CD4-positive, alpha-beta T cell treated with Interleukin-15 for 4 hours (primary cell): ENCODE data around the gene ETV7.
A peak's percentile ranks its signal among the peaks of the same experiment; 100 is the strongest.
"Not testable (repeated sequence)": the region's sequence is repeated elsewhere in the genome, so short reads cannot be mapped to it uniquely, and the experiment has no call there.

Experiments used
- DNase-seq: peaks from one replicate; pipeline ENCODE4 v3.0.0-alpha.2; 2020; ENCODE audit warnings: low spot score

The ETV7 gene

DNA sequence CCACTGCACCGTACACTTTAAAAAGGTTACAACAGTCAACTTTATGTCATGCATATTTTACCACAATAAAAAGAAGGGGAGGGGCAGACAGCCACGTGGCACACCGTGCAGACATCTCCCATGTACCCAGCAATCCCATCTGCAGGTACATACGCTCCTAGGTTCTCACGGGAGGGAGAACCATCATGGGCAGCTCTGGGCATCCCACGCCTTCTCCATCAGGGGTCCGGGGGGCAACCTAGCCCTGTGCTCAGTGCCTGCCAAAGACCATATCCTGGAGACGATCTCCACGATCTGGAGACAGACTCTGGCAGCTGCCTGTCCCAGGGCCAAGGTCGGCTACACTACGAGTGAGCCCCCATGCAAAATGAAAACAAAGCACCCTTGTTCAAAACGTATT lies 48.3 kb downstream of the ETV7 start:
- DNase-seq, result no peak

DNA sequence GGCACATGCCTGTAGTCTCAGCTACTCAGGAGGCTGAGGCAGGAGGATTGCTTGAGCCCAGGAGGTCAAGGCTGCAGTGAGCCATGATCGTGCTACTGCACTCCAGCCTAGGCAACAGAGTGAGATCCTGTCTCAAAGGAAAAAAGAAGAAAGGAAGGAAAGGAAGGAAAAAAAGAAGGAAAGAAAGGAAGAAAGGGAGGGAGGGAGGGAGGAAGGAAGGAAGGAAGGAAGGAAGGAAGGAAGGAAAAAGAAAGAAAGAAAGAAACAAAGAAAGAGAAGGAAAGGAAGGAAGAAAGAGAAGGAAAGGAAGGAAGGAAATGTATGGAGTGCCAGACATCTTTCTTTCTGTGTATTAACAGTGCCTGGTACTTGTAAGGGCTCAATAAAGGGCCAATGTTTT lies 49.2 kb downstream of the ETV7 start:
- DNase-seq, result not testable (repeated sequence)

GRCh38 chr6:36337814-36338213 lies 49.7 kb downstream of the ETV7 start:
- DNase-seq, result no peak

DNA sequence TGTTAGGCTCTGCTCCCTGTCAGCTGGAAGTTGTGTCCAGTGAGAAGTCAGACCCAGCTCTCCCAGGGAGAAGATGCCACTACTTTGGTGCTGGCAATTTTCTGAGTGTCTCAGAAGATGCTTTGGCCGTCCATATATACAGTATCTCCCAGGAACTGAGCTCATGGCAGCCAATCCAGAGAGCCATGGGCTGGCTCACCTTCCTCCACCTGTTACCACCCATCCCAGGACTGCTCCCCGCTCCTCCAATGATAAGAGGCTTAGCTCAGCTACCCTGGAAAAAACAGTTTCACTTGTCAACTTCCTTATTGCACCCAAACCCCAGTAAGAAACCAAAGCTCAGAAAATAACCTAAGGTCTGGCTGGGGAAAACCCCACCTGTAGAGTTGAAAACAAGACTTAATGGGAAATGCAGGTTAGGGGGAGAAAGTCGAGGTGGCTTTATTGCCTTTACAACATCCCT lies 50.7 kb downstream of the ETV7 start, which contains the start of gene BNIP5:
TSS of gene BNIP5 (minus strand) at position 110 of the 463 bp plus-strand sequence. CDS start 6,198 bp downstream, outside the sequence.
- DNase-seq, result peak; percentile 8

DNA sequence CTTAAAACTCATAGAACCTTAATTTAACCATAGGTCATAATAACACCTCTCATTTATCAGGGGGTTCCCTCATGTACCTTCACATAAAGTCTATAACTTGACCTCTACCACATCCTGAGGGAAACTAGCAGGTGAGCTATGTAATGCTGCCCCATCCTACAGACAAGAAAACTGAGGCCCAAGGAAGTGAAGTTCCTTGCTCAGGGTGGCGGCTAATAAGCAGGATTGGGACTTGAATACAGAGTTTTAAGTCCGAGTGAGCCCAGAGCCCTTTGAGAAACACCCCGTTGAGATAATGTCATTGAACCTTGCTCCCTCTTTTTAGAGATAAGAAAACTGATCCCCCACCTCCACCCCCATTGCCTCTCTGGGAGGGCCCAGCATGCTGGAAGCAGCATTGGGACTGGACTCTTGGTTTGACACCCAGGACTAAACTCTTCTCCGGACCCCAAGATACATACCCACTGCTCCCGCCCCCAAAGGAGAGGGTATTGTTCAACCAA lies 51.2 kb downstream of the ETV7 start:
- no peak for DNase-seq

DNA sequence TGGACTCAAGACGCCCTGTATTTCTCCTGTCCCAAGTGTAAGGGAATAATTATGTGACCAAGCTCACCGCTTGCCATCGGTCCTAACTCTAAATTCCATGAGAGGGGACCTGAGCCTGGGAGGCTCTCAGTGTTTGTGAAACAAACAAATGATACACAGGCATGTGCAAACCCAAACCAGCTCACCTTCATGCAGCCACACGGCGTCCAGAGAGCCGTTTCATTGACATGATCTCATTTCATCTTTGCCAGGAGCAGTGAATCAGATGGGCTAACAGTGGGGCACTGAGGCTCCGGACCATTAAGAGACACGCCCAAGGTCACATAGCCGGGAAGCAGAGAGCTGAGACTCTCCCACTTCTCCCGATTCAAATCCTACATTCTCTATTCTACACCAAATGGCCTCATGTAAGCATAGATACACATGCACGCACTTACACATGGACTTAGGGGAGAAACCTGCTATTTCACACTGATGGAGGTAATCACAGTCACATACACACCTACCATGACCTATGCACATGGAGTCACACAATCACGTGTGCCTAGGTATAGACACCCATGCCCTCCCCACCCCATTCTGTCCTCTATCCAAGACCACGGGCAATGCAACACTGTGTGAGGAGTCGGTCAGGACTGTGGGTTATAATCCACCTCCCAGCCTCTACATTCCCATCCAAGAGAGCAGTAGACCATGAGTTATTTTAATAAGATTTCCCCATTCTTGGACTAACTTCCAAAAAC lies 51.8 kb downstream of the ETV7 start:
- DNase-seq, result no peak

GRCh38 chr6:36334832-36335459 lies 52.5 kb downstream of the ETV7 start:
- DNase-seq, result no peak

DNA sequence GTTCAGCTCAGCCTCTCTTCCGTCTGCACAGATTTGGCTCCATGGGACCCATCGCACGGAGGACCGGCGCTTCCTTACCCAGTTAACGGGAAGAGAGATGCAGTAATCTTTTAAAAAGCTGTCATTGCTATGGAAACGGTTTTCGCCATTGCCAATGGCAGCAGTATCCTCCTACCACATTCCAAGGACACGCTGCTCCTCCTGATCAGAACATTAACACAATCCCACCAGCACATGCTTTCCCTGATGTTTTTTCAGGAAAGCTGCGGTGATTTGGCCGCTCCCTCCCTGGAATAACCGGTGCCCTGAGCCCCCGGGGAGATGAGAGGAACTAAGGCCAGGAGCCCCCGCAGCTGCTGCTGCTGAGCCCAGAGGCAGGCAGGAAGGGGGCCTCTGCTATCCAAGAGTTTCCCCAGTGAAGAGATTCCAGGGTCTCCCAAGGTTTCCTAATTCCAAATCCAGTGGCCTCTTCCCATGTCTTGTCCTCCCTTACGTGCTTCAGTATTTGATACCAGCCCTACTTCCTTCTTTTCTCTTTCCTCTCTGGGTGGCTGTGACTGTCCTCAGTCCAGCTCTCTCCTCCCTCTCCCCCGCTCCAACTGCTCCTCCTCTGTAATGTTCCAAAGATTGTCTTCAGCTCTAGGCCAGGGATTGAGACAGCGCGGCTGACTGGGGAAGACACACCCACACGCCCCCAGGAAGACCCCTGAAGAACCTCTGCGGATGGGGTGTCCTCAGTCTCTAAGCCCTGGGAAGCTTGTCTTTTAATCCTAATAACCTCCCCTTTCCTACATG lies 53.3 kb downstream of the ETV7 start:
- DNase-seq, result no peak

DNA sequence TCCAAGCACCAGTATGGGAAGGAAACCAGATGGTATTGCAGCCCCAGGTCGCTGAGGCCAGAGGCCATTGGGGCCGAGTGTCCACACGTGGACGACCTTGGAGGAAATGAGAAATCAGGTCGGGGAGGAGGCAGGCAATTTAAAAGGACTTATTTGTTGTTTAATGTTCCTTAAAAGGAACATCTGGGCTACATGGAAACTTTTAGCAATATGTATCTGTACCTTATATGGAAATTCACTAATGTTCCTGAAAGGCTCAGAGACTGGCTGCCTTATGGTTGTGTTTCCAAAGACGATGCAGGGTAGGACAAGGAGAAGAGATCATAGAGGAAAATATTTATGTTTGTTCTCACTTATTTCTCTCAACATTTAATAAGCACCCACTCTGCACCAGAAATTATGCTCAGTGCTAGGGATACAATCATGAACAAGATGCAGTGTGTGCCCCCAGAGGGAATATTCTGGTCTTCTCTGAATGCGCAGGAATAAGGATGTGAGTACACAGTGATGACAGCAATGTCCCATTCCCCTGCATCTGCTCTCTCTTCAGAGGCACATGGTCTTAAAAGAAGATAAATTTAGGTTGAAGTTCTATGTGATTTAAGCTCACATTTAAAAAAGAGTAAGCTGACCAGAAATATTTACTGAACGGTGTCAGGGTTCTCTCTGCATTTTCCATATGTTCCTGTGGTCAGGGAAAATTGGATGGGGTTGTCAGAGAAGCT lies 54.1 kb downstream of the ETV7 start:
- no peak for DNase-seq

GRCh38 chr6:36331381-36331780 lies 56.1 kb downstream of the ETV7 start:
- no peak for DNase-seq

DNA sequence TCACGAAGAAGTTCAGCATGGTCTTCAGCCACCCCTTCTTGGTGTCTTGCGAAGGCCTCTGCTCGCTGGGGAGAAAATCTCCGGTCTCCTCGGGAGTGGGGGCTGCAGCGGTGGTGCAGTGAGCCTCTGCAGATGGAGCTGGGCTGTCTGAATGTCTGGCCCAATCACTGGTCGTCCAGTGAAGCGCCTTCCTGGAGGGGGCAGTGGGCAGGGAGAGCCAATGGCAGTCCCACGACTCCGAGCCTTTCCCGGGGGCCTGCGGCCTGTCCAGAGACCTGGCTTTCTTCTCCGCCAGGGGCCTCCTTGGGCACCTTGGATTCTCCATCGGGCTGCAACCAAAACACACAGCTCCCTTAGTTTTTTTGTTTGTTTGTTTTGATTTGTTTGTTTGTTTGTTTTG lies 57.1 kb downstream of the ETV7 start:
- no peak for DNase-seq

- no peak for DNase-seq
These were observed 57.6 kb downstream of the ETV7 start for GRCh38 chr6:36329798-36330291.

GRCh38 chr6:36328600-36328999 lies 58.9 kb downstream of the ETV7 start:
- no peak for DNase-seq

DNA sequence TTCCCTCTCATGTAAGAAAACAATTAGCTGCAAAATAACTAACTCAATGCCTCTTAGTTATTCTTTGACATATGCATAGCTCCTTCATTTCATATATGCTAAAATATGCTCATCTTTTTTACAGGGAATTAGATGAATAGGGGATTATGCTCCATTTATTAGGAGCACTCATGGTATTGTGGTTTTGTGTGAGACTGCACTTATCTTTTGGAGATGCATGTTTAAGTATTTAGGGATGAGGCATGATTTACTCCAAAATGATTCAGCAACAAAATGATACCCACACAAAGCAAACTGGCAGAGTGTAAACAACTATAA lies 59.6 kb downstream of the ETV7 start:
- no peak for DNase-seq

DNA sequence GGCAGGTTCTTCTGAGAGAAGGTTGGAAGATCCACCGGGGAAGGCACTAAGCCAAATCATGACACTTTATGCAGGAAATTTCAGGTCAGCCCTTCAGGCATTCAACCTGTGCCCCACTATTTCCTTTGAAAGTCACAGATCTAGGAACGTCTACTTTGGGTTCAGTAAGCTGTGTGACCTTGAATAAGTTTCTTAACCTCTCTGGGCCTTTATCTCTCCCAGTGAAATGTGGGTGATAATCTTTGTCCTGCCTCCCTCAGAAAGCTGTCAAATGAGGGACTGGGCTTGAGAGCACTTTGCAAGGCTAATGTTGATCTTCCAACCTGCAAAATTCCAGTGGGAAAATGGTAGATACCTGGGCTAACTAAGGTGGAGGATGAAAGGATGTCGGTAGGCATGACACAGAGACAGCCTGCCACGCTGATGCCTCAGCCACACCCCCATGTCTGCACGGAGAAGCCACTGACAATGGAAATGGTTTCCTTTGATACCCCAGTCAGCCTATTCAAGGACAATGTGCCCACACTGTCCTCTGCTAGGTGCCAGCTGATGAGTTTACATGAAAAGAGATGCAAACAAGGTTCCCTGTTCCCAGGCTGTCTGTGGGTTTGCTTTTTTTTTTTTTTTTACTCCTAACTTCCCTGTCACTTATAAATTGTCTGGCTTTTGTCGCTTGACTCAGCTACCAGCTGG lies 60.1 kb downstream of the ETV7 start:
- DNase-seq, result no peak

GRCh38 chr6:36326356-36326995 lies 61.0 kb downstream of the ETV7 start:
- no peak for DNase-seq

- DNase-seq, result no peak
These were observed 62.8 kb downstream of the ETV7 start for GRCh38 chr6:36324715-36325114.

GRCh38 chr6:36324191-36324590 lies 63.3 kb downstream of the ETV7 start:
- no peak for DNase-seq

GRCh38 chr6:36323062-36323461 lies 64.4 kb downstream of the ETV7 start:
- DNase-seq, result no peak

GRCh38 chr6:36322591-36322990 lies 64.9 kb downstream of the ETV7 start:
- no peak for DNase-seq

DNA sequence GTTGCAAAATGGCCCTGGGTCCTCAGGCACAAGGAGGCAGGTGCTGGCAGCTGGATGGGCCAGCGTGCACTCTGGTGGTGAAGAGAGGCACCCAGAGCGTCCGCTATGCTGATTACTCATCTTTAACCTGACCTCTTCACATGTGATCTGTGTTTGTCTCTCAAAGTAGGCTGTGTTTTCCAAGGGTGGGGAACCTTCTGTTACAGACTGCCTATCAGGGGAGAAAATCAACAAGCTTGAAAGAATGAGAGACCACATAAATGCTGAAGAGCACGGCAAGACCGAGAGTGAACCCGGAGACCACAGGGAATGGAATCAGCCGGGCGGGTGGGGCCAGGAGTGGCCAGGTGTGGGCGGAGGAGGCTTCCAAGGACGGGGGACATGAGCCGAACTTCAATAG lies 67.0 kb downstream of the ETV7 start:
- no peak for DNase-seq
